HepG2 (cell line): Measurements from ENCODE around the gene MATK. TPM values are rescaled to one million over a fixed set of nuclear protein-coding genes. Genes with fewer than 3 reads are reported as not detected.

Experiments used
- ATAC-seq: fragments of 200-7000 bp; cut with Tn5 transposase; 3 replicates; pipeline ENCODE4 v1.9.1; 2020; ENCODE audit warnings: mild to moderate bottlenecking, moderate library complexity
- BruUV-seq: library from RNA; stranded (reverse); fragments of 400-500 nt; replicated peaks from 2 replicates; lab custom pipeline; 2021; lab: Mats Ljungman, UMichigan
- CTCF ChIA-PET: fragments of 300-600 bp; formaldehyde crosslinking; extraction: SDS; loops from one replicate; lab custom pipeline; 2021; ENCODE audit warnings: low total read pairs, inconsistent platforms, low intra/inter-chr PET ratio; lab: Yijun Ruan, JAX
- POLR2A ChIA-PET: fragments of 350-600 bp; sonication (Branson Sonifier 250); formaldehyde crosslinking; loops from one replicate; lab custom pipeline; 2020; ENCODE audit warnings: antibody characterized with exemption, inconsistent platforms; lab: Yijun Ruan, JAX
- DNase-seq: peaks from one replicate; pipeline ENCODE4 v3.0.0-alpha.2; 2015; ENCODE audit warnings: low spot score
- FAIRE-seq: peaks from 3 replicates; lab custom pipeline; 2011; peaks lifted over from hg19 to GRCh38; lab: Jason Lieb, UNC
- H2AFZ ChIP-seq: one replicate; pipeline ENCODE4 v1.6.1; 2011; ENCODE audit warnings: low read length, inconsistent platforms
- H3K27ac ChIP-seq: fragments of 300-600 bp; 3 replicates; pipeline ENCODE4 v1.8.0; 2011; ENCODE audit warnings: mixed run types, mild to moderate bottlenecking, mixed read lengths, low read length, inconsistent platforms; ENCODE audit not compliant: insufficient read depth; ENCODE audit errors: extremely low read length
- H3K27me3 ChIP-seq, 2 experiments: fragments of 200-600 bp in 1 of 2; 2 replicates in 1 of 2; 3 replicates in 1 of 2; pipeline versions ENCODE4 v1.6.0 to v1.8.0; 2011; ENCODE audit warnings: low read length in 2 of 2, mild to moderate bottlenecking in 2 of 2, moderate library complexity in 2 of 2, inconsistent platforms in 1 of 2; ENCODE audit not compliant: insufficient read depth in 2 of 2, control insufficient read depth in 1 of 2
- H3K36me3 ChIP-seq, 2 experiments: fragments of 200-600 bp in 1 of 2; replicated peaks in 1 of 2; 2 replicates in 1 of 2; 3 replicates in 1 of 2; pipeline versions ENCODE4 v1.5.1 to v1.8.0; 2011; ENCODE audit warnings: low read length in 2 of 2, inconsistent platforms in 1 of 2; ENCODE audit not compliant: insufficient read depth in 2 of 2, control insufficient read depth in 1 of 2
- H3K4me1 ChIP-seq: 2 replicates; pipeline ENCODE4 v1.5.1; 2012; ENCODE audit warnings: low read length, inconsistent platforms; ENCODE audit not compliant: insufficient read depth
- H3K4me2 ChIP-seq: 2 replicates; pipeline ENCODE4 v1.6.0; 2011; ENCODE audit warnings: low read depth, low read length, inconsistent platforms
- H3K4me3 ChIP-seq, 3 experiments: fragments of 200-600 bp in 1 of 3; sonication (generic), shearing (Covaris generic) in 1 of 3; replicated peaks in 1 of 3; 2 replicates each; pipeline ENCODE4 v1.5.1; 2011 to 2016; ENCODE audit warnings: low read length in 3 of 3, inconsistent platforms in 2 of 3, low read depth in 2 of 3, mild to moderate bottlenecking in 2 of 3, control low read depth in 1 of 3, mixed read lengths in 1 of 3; ENCODE audit not compliant: insufficient read depth in 1 of 3
- H3K79me2 ChIP-seq: one replicate; pipeline ENCODE4 v1.6.1; 2011; ENCODE audit warnings: low read length, inconsistent platforms; ENCODE audit not compliant: insufficient read depth
- H3K9ac ChIP-seq: 2 replicates; pipeline ENCODE4 v1.6.0; 2011; ENCODE audit warnings: mild to moderate bottlenecking, low read depth, low read length, inconsistent platforms; ENCODE audit not compliant: insufficient read depth
- H3K9me3 ChIP-seq: 2 replicates; pipeline ENCODE4 v1.5.1; 2012; ENCODE audit warnings: mild to moderate bottlenecking, low read length
- H4K20me1 ChIP-seq: 2 replicates; pipeline ENCODE4 v1.6.0; 2011; ENCODE audit warnings: inconsistent platforms, mild to moderate bottlenecking, low read length, moderate library complexity; ENCODE audit not compliant: insufficient read depth
- GATAD2A ChIP-seq: IDR thresholded peaks from 2 replicates; pipeline ENCODE4 v1.6.1; 2016
- GLMP ChIP-seq: sonication (generic); formaldehyde crosslinking; IDR thresholded peaks from 2 replicates; pipeline ENCODE4 v1.9.0; 2021; ENCODE audit warnings: missing genetic modification reagents, mild to moderate bottlenecking, borderline replicate concordance
- HDAC2 ChIP-seq: sonication (generic); formaldehyde crosslinking; IDR thresholded peaks from 2 replicates; pipeline ENCODE4 v1.4.0; 2020; ENCODE audit warnings: missing genetic modification reagents
- HMGXB4 ChIP-seq, 2 experiments: sonication (generic) in 1 of 2; formaldehyde crosslinking in 1 of 2; IDR thresholded peaks; 2 replicates each; pipeline versions ENCODE4 v1.4.0 to v1.6.1; 2018 to 2020; ENCODE audit warnings: missing genetic modification reagents in 2 of 2, borderline replicate concordance in 1 of 2, low read depth in 1 of 2, mild to moderate bottlenecking in 1 of 2, missing biosample characterization in 1 of 2
- KDM5B ChIP-seq: sonication (generic); formaldehyde crosslinking; IDR thresholded peaks from 2 replicates; pipeline ENCODE4 v1.4.0; 2020; ENCODE audit warnings: missing genetic modification reagents, mild to moderate bottlenecking, borderline replicate concordance
- MTF2 ChIP-seq: sonication (generic); formaldehyde crosslinking; IDR thresholded peaks from 2 replicates; pipeline ENCODE4 v1.5.0; 2020; ENCODE audit warnings: missing genetic modification reagents, borderline replicate concordance
- MYC ChIP-seq: sonication (generic); formaldehyde crosslinking; IDR thresholded peaks from 2 replicates; pipeline ENCODE4 v1.9.0; 2021; ENCODE audit warnings: missing genetic modification reagents, borderline replicate concordance
- PHB2 ChIP-seq: fragments of 450-650 bp; IDR thresholded peaks from 2 replicates; pipeline ENCODE4 v1.6.1; 2018; ENCODE audit not compliant: partially characterized antibody
- PITX1 ChIP-seq: sonication (generic); formaldehyde crosslinking; IDR thresholded peaks from 2 replicates; pipeline ENCODE4 v1.5.1; 2020; ENCODE audit warnings: mild to moderate bottlenecking, missing genetic modification reagents
- SP5 ChIP-seq: IDR thresholded peaks from 2 replicates; pipeline ENCODE4 v1.6.1; 2016; ENCODE audit warnings: low read depth, borderline replicate concordance
- SPEN ChIP-seq: sonication (generic); formaldehyde crosslinking; IDR thresholded peaks from 2 replicates; pipeline ENCODE4 v1.5.1; 2020; ENCODE audit warnings: low read depth, mild to moderate bottlenecking, missing genetic modification reagents
- SUZ12 ChIP-seq: fragments of 150-350 bp; IDR thresholded peaks from 2 replicates; pipeline ENCODE4 v1.6.1; 2014; ENCODE audit warnings: low read depth, low read length
- YEATS4 ChIP-seq: sonication (generic); formaldehyde crosslinking; IDR thresholded peaks from 2 replicates; pipeline ENCODE4 v1.4.0; 2020; ENCODE audit warnings: missing genetic modification reagents, borderline replicate concordance
- ZBTB3 ChIP-seq: sonication (generic); formaldehyde crosslinking; IDR thresholded peaks from 2 replicates; pipeline ENCODE4 v1.4.0; 2020; ENCODE audit warnings: low read depth, mild to moderate bottlenecking, moderate library complexity, missing genetic modification reagents, borderline replicate concordance
- ZFX ChIP-seq: sonication (generic); formaldehyde crosslinking; IDR thresholded peaks from 2 replicates; pipeline ENCODE4 v1.4.0; 2020; ENCODE audit warnings: mild to moderate bottlenecking, low read depth, missing genetic modification reagents, moderate library complexity
- ZMYM4 ChIP-seq: sonication (generic); formaldehyde crosslinking; IDR thresholded peaks from 2 replicates; pipeline ENCODE4 v1.8.1; 2023; ENCODE audit warnings: mild to moderate bottlenecking, missing genetic modification reagents
- ZNF225 ChIP-seq: sonication (generic); formaldehyde crosslinking; IDR thresholded peaks from 2 replicates; pipeline ENCODE4 v1.4.0; 2020; ENCODE audit warnings: mild to moderate bottlenecking, missing genetic modification reagents
- ZNF362 ChIP-seq: sonication (generic); formaldehyde crosslinking; IDR thresholded peaks from 2 replicates; pipeline ENCODE4 v1.4.0; 2020; ENCODE audit warnings: missing genetic modification reagents, mild to moderate bottlenecking, borderline replicate concordance
- ZNF430 ChIP-seq: sonication (generic); formaldehyde crosslinking; IDR thresholded peaks from 2 replicates; pipeline ENCODE4 v1.9.0; 2021; ENCODE audit warnings: mild to moderate bottlenecking, missing genetic modification reagents
- ZNF768 ChIP-seq: sonication (generic); formaldehyde crosslinking; IDR thresholded peaks from 2 replicates; pipeline ENCODE4 v1.4.0; 2020; ENCODE audit warnings: missing genetic modification reagents
- ZNF792 ChIP-seq: IDR thresholded peaks from 2 replicates; pipeline ENCODE4 v1.6.1; 2016
- WGBS: methylation state at CpG from one replicate; pipeline ENCODE4 v1.1.6; 2017; ENCODE audit warnings: low lambda C conversion rate; 5-methylcytosine and 5-hydroxymethylcytosine counted together
- in situ Hi-C: cut with HindIII; loops from 2 replicates; pipeline ENCODE4 v1.10.0; 2017; ENCODE audit warnings: low pct_unique_long_range_greater_than_20kb; ENCODE audit not compliant: extremely low pct_ligation_motif_present
- intact Hi-C: fragments of 100-400 bp; cut with micrococcal nuclease; formaldehyde crosslinking; loops from one replicate; pipeline ENCODE4 v1.10.0; 2022; ENCODE audit not compliant: unreplicated experiment
- polyA plus RNA-seq, 8 experiments: library from polyadenylated mRNA; depleted of rRNA in 3 of 8; stranded (reverse) in 7 of 8; unstranded in 1 of 8; fragments of >200 nt; fragmentation: Illumina TruSeq in 4 of 8; extraction: Trizol in 4 of 8; gene quantifications; 2 replicates each; pipeline versions ENCODE4 v1.2.1 to v1.2.3, GENCODE V29; 2011 to 2016; ENCODE audit warnings: low read depth in 4 of 8, missing spikeins in 1 of 8, mixed read lengths in 1 of 8; ENCODE audit not compliant: insufficient read depth in 1 of 8
- total RNA-seq, 5 experiments: library from RNA; depleted of rRNA; stranded (reverse); fragments of >200 nt; fragmentation: Illumina TruSeq; extraction: Trizol; gene quantifications; 2 replicates each; pipeline ENCODE4 v1.2.3, GENCODE V29; 2016; ENCODE audit warnings: low read depth in 1 of 5

The MATK gene
- total and polyA plus RNA-seq, 2 of the 13 experiments (the other 11 are each of a cell fraction or from before 2014, with no cell fraction given): 0.09 TPM; not detected in 1

GRCh38 chr19:3783660-3784584, 2.3 kb downstream of the MATK start:
- Histone ChIP-seq H3K4me3 (no peak overlapping the region), H3K27me3 (peaks cover 9 to 26% of the 10 kb centered on the region in 2 experiments; a peak in 4 of 5 replicates), H3K4me2 (no peak overlapping the region), H2AFZ (no peak overlapping the region), H3K9me3 (peaks cover 18% of the 10 kb centered on the region), H3K4me1 (0 out of 2 replicates have a peak, but pooled peaks cover 5% of the 10 kb centered on the region), H3K79me2 (no peaks in the 10 kb centered on the region), H3K36me3 (no peaks in the 10 kb centered on the region), H3K27ac (no peak overlapping the region), H4K20me1 (no peaks in the 10 kb centered on the region), H3K9ac (no peak overlapping the region)
- POLR2A ChIA-PET: no interaction called here
- FAIRE-seq: no peak
- in situ Hi-C loops (no loop called here), intact Hi-C loops (no loop called here)
- 31% methylated on average over 14 of the region's 49 CpGs for WGBS
- ATAC-seq: peak; percentile 73
- CTCF ChIA-PET: interaction anchor here (1.3 to 1.4 kb wide), 2 partner anchors 38 to 65 kb away, joined by 3 to 5 read pairs; no protein-coding TSS in a partner anchor
- no TSS peak for BruUV-seq
- peak; percentile 47 for DNase-seq
- no peak for TF ChIP-seq GLMP (CRISPR knock-in tag)
- peak; percentile 57 for TF ChIP-seq PITX1 (CRISPR knock-in tag)
- no peak for TF ChIP-seq ZNF362 (CRISPR knock-in tag)
- no peak for TF ChIP-seq ZNF225 (CRISPR knock-in tag)
- peak; percentile 30 to 45; a peak in 2 of 4 replicates for TF ChIP-seq HMGXB4 (CRISPR knock-in tag; IDR thresholded peaks at IDR 0.05; ENCODE audit: borderline replicate concordance in 1 of 2, low read depth in 1 of 2)
- TF ChIP-seq GATAD2A (CRISPR knock-in tag): no peak
- TF ChIP-seq ZNF768 (CRISPR knock-in tag): 0 out of 2 replicates have a peak, but pooled peaks have one; percentile 14
- TF ChIP-seq HDAC2: no peak
- no peak for TF ChIP-seq ZNF430 (CRISPR knock-in tag)
- TF ChIP-seq SP5 (CRISPR knock-in tag): no peak
- no peak for TF ChIP-seq ZMYM4 (CRISPR knock-in tag)
- 0 out of 2 replicates have a peak, but pooled peaks have one; percentile 27 for TF ChIP-seq SPEN (CRISPR knock-in tag)
- no peak for TF ChIP-seq SUZ12
- TF ChIP-seq KDM5B (CRISPR knock-in tag): no peak
- no peak for TF ChIP-seq PHB2
- peak; percentile 52; the same call in 1 of the 2 replicates for TF ChIP-seq MYC (CRISPR knock-in tag)
- TF ChIP-seq MTF2 (CRISPR knock-in tag): no peak
- peak; percentile 41; the same call in 1 of the 2 replicates for TF ChIP-seq ZFX (CRISPR knock-in tag)
- 0 out of 2 replicates have a peak, but pooled peaks have one; percentile 42 for TF ChIP-seq ZNF792
- TF ChIP-seq ZBTB3 (CRISPR knock-in tag): no peak
- no peak for TF ChIP-seq YEATS4 (CRISPR knock-in tag)
